HG03066 (cell line): Measurements from ENCODE around the gene PDZD2.
"Not testable (repeated sequence)": the region's sequence is repeated elsewhere in the genome, so short reads cannot be mapped to it uniquely, and the experiment has no call there.

Source experiments
- ATAC-seq: cut with Tn5 transposase; IDR thresholded peaks from one replicate; pipeline ENCODE4 v1.9.1; 2021; ENCODE audit warnings: low read depth; ENCODE audit not compliant: unreplicated experiment

The PDZD2 gene

DNA sequence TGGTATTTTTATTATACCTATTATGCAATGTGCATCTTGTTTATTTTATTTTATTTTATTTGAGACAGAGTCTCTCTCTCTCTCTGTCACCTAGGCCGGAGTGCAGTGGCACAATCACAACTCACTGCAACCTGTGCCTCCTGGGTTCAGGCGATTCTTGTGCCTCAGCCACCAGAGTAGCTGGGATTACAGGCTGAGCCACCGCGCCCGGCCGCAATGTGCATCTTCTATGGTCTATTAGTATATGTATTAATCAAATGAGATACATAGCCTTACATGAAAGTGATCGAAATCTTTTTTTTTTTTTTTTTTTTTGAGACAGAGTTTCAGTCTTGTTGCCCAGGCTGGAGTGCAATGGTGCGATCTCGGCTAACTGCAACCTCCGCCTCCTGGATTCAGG lies 89.9 kb downstream of the PDZD2 start:
- not testable (repeated sequence) for ATAC-seq

DNA sequence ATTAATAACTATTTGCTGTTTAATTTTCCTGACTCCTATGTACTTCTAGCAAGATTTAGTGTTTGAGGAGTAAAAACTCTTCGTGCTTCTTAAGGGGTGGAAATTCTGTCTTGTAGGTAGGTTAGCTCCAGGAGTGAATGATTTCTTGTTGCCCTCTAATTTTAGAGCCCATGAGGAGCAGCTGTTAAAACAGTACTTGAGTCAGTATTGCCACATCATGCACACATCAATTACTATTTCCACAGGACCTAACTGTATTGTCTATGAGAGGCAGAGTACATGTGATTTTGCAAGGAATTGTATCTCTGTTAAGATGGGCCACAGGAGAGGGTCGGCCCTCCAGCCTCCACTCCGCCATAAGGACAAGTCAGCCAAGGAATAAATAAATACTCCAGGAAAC lies 91.2 kb downstream of the PDZD2 start:
- ATAC-seq: no peak

DNA sequence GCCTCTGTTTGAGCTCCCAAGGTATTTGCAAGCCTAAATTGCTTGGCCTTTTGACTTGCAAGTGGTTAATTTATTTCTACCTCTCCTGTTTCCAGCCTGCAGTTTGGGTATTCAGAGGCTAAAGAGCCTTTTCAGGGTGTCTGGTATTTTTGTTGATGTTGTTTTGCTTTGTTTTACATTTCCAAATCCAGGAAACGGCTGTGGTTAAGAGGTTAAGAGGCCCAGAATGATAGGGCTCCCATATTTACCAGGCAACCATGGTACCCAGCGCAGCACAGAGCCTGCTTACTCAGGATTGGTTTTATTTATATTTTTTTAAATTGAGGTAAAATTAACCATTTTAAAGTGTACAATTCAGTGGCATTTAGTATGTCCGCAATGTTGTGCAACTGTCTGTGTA lies 92.1 kb downstream of the PDZD2 start:
- no peak for ATAC-seq

DNA sequence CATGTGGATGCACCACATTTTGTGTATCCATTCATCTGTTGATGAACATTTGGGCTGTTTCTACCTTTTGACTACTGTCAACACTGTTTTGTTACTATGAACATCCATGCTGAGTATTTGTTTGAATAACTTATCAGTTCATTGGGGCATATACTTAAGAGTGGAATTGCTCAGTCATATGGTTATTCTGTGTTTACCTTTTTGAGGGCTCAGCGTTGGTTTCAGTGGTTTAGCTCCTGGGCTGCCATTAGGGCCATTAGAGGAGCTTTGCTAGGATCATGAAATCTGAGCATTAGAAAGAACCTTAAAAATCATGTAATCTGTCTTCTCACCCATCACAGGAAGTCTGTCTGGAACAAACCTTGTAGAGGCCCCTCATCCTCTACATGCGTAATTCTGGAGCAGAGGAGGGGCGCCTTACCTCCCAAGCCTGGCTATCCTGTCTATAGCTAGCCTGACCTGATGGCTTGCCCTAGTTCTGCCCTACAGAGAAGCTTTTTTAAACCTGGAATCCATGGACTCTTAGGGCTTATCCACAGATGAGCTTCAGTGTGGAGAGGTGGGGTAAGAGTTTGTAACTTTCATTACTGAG lies 92.9 kb downstream of the PDZD2 start:
- no peak for ATAC-seq

DNA sequence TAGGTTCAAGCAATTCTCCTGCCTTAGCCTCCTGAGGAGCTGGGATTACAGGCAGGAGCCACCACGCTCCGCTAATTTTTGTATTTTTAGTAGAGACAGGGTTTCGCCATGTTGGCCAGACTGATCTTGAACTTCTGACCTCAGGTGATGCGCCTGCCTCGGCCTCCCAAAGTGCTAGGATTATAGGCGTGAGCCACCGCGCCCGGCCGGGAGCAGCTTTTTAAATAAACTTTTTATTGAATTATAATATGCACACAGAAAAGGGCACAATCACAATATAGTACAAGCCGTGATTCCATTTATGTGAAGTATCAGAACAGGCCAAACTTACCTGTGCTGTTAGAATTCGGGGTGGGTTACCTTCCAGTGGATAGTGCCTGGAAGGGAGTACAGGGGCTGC lies 93.9 kb downstream of the PDZD2 start:
- ATAC-seq: not testable (repeated sequence)

DNA sequence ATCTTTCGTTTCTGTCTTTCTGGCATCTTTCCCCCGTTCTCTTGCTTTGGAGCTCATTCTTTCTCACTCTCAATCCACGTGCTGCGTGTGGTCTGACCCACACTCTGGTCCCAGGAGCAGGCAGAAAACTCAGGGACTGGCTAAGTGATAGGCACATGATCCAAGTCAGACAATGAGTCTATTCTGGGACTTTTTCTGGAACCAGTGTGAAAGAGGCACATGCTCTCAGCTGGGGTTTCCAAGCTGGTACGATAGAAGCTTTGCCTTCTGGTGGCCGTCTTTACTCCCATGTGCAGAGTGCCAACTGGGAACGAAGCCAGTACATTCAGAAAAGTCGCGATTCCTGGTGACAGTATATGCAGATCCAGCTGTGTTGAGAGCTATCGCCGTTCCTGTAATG lies 94.4 kb downstream of the PDZD2 start:
- no peak for ATAC-seq

DNA sequence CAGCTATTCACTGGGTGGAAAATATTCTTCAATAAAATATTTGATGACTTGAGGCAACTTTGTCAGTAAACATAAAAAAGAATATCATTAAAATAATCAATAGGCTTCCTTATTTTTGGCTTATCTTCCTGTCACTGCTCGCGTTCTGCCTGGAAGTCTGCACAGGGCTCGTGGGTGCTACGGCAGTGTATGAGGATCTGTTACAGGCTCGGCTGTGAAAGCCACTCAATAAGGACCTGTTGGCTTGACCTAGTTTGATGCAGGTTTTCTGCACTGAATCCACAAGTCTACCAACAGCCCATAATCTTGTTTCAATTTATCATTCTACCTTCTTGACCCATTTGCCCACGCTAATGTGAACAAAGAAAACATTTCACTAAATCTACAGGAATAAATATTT lies 97.2 kb downstream of the PDZD2 start:
- ATAC-seq: no peak

DNA sequence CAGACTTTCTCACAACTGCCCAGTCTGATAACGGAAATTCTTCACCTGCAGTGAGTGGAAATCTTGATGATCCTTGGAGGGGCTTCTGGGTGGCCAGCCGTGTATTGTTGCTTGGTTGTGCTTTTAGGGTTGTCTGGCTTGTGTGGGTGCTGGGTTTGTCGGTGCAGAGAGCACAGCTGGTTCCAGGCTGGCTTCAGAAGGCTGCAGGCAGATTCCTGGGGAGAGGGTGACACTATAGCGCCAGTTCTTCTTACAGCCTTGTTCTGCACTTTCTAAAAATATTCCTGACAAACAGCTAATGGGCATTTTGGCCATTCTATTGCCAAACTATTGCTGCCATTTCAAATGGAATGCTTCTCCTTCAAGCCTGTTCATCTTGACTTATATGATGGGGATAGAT lies 99.3 kb downstream of the PDZD2 start:
- no peak for ATAC-seq

DNA sequence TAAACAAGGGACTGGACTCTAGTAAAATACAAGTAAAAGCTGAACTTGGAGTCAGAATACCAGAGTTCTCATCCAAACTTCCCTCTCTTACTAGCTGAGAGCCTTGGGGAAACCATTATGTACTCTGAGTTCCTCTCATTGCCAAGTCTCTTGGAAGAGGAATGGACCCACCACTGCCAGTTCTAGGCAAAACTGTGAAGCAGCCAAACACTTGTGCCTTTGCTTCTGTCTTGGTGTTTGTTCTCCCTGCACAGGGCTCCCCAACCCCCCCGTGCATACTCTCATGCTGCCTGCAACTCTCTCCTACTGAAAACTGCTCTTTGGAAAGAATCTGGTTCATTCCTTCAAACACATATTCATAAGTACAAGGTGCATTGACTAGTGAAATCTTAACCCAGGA lies 102.6 kb downstream of the PDZD2 start:
- no peak for ATAC-seq

DNA sequence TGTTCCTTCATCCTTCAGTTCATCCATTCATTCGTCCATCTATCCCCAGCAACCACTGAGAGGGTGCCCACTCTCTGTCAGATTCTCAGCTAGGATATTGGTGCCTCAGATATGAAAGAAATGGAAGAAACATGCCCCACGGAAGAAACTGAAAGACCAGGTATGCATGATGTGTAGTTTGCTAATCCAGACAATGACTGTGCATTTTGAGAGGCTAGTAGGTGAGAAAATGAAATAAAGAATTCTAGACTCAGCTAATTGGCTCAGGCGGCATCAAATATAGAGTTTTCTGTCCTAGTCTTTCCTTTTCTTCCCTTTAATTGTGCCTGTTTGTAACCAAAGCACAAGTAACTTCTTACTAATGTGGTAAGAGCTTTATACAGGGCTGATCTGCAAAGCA lies 104.7 kb downstream of the PDZD2 start:
- ATAC-seq: no peak

DNA sequence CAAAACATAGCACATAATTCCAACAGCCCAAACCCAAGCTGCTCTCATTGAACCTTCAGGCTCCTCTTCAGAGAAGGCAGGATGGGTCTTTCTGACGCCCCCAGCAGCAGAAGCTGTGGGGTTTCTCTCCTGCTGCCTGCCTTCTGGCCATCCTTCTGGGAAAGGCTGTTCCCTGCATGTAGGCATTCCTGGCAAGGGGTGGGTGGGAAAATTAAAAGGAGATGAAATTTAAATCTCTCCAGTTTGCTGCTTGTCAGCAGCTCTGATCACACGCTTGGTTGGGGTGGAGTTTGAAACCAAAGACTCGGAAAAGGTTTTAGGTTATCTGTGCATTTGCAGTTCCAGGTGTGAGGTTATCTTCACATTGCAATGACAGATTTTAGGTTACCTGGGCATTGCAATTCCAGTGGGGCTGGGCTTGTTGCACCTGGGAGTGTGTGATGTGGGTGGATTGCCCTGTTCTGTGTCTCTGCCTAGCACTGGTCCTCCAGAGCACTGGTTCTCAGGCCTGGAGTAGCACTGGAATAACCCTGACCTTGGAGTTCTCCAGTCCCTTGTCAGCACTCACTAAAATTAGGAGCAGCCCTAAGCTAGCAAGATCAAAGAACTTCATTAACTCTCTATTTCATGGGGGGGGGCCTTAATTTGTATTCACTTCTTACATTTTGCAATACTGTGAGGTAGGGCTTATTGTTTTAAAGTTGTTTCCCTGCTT lies 109.7 kb downstream of the PDZD2 start:
- no peak for ATAC-seq

DNA sequence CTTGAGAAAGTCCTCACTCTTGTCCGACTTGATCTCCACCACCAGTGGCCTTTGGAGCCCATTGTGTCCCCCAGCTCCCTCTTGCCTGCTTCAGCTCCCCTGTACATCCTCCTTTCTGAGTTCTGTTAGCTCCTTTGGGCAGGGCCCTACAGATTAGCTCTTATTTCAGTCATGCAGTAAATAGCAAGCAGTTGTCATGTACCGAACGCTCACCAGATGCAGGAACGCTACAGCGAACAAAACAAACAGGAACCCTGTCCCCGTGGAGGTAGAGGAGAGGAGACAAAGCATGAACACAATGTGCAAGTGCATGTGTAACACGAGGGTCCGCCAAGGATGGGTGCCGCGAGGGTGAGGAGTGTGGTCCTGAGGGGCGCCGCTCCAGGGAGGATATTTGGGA lies 111.3 kb downstream of the PDZD2 start:
- no peak for ATAC-seq

DNA sequence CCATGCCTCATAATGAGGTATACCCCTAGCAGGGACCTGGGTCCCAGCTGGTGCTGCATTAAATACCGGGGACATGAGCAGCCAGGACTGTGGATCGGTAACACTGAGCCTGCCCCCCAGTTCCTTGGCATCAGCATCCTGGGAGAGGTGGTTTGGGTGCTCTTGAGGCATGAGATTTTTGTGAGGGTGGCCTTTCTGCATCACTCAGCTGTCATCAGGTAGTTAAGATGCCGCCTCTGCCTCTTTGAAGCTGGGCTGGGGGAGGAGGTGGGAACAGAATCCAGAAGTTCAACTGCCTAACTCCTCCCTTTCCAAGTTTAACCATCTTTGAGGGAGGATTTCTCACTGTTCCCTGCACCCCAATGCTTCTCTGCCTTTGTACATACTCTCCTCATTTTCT lies 112.7 kb downstream of the PDZD2 start:
- no peak for ATAC-seq

DNA sequence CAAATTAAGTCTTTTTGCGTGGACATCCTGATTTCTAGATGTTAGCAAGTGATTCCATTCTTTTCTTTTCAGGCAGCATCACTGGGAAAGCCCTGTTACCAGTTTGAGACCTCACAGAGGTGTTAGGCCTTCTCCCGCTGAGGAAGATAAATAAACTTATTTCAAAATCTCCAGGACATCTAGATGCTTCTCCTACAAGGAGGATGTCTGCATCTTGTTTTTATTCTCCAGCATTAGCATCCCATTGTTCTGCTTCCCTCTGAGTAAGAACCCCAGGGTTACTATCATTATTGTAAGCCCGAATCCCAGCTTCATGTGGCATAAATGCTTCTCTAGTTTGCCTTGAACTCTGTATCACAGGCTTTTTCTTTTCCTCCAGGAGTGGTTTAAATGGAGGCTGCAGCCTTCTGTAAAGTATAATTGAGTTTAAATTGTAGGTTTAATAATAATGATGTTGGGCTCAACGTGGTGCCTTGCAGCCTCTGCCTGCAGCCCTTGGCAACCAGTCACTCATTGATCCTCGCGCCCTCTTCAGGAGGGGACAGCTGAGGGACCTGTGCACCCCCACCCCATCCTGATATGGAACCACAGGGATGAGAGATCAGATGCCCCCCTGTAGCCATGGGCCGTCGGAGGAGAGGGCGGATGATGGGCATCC lies 114.9 kb downstream of the PDZD2 start:
- ATAC-seq: no peak

DNA sequence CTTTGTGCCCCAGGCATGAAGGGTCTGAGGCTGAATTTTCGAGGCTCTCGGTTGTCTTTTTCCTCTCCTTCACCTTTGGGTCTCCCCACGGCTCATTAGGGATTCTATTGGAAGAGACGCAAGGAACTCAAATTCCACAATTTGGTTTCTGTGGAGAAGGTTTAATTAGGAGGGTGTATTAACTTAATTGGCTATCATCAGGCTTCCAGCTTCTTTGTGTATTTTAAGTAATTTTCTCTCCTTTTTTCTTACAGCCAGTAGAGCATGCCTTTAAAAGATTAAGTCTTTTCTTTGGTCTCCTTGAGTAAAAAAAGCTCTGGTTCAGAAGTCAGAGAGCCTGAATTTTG lies 115.4 kb downstream of the PDZD2 start:
- no peak for ATAC-seq

DNA sequence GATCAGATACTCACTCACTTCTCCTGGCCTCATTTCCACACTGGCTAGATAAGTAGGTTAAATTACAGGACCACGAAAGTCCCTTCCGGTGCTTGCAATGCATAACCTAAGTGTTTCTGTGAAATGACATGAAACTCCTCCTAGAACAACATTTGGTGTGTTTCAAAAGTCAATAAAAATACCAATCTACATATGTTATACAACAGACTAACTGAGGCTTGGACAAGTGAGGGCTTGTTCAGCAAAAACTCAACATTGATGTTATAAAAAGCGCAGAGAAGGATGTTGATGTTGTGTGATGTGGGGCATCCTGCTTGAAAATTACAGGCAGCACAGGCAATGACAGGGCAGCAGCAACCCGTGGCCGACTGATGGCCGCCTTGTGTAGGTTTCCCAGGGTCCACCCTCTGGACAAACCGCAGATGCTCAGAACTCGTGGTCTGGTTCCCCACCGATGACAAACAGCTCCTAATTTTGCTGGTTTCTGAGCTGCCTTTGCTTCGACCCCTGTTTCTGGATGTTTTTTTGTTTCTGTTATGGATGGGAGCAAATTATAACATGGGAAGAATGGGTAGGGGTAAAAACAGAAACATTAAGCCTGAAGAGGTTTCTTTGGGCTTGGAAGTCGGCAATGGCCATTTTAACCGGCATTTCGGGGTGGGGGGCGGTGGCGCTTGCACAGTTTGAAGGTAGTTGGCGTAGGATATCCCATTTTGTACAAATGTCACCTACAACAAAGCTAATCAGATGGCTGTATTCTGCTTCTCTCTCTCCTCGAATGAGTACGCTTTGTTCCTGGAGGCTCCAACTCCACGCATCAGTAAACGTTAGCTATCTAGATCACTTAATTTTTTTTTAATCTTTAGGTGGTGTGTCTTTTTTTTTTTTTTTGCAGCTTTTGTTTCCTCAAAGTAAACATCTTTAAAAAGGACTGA lies 116.1 kb downstream of the PDZD2 start:
- no peak for ATAC-seq

DNA sequence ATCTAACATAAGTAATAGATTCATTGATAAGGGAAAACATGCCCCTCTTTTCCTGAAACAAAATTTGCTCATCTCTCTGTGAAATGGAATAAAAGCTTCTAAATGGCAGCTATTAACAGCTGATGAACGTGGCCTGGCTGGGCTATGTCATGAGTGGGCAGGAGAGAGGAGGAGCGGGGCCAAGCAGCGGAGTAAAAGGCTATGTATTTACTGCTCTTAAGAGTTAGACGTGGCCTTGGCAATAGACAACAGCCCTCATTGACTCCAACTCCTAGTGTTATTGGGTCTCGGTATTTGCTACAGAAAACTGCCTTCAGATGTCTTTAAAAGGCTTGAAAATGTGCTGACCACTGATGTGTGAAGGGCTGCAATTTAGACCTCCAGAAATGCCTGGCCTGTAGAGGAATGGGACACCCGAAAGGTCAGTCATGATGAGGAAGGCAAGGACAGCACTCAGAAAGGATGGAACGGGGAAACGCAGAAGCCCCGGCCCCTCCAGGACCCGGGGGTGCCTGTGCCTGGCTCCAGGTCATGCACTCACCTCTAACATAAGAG lies 116.8 kb downstream of the PDZD2 start:
- no peak for ATAC-seq

DNA sequence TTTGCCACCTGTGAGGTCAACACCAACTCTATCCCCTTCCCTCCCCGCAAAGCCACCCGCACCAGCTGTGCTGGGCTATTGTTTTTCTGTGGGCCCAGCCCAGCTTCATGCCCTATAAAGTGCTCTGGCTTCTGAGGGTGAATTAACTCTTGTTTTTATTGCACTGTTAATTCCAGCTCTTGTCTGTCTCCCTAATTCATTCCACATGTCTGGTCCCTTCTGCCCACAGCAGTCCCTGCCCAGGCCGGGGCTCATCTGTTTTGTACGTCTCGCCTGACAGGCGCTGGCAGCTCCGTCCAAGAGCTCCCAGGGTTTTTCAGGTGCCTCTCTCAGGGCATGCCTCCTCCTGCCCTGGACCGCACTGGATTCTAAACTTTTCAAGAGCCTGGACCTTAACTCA lies 118.9 kb downstream of the PDZD2 start:
- ATAC-seq: no peak

DNA sequence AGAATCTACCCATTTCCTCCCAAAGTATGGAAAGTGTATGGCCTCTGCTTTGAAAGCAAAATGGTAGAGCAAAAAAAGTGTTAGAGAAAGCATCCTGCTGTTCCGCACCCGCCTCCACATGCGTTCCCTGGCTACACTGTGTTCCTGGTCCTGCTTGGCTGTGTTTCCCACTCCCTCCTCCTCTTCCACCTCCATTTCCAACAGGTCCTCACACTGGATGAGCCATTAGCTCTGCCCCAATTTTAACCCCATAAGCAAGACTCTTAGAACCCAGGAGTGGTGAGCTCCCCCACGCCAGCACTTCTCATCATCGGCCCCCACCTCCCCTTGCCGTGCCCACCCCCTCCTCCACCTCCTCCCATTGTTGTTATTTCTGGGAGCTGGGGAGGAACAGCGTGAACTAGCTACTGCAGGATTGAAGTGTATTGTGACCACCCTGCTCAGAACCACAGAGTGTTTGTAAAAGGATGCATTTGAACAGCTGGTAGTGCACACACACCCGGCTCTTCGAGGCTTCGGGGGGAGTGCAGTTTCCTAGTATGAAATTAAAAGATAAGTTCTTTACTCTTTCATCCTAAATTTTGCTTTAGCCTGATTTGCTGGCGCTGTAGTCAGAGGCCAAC lies 120.0 kb downstream of the PDZD2 start:
- no peak for ATAC-seq

DNA sequence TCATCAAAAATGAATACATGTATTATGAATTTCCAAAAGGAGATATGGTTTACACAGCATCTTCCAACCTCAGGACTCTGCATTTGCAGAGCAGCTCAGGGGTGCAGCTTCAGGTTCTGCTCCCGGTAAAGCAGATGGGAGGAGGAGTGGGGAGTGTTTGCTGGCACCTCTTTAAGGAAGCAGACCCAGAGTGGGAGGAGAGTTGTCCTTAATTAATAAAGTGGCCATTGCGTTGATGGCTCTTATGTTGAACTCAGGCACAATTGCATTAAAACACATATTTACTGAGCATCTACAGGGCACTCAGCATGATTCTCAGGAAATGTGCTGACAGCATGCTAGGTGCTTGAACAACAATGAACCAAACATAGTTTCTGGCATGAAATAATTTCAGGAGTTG lies 121.0 kb downstream of the PDZD2 start:
- ATAC-seq: no peak
